Cortex of kidney (tissue), 1 donor: ENCODE results near the gene DUSP7.

Experiments used
- DNase-seq: peaks from one replicate; lab custom pipeline; 2025; lab: John Stamatoyannopoulos, UW

Gene DUSP7

GRCh38 chr3:52086976-52087663, 30.7 kb upstream of the DUSP7 start:
- no peak for DNase-seq

- no peak for DNase-seq
Observed at GRCh38 chr3:52086461-52086860, 30.1 kb upstream of the DUSP7 start.

GRCh38 chr3:52085681-52086282, 29.4 kb upstream of the DUSP7 start:
- DNase-seq = no peak

- no peak for DNase-seq
Observed at GRCh38 chr3:52084954-52085680, 28.7 kb upstream of the DUSP7 start.

GRCh38 chr3:52084216-52084945, 28.0 kb upstream of the DUSP7 start:
- no peak for DNase-seq

- DNase-seq = no peak
Observed at GRCh38 chr3:52083556-52084087, 27.3 kb upstream of the DUSP7 start.

- DNase-seq = no peak
Observed at GRCh38 chr3:52082951-52083350, 26.6 kb upstream of the DUSP7 start.

GRCh38 chr3:52080830-52081719, 24.7 kb upstream of the DUSP7 start:
- DNase-seq = no peak

GRCh38 chr3:52079958-52080357, 23.6 kb upstream of the DUSP7 start:
- DNase-seq = no peak

- no peak for DNase-seq
Observed at GRCh38 chr3:52078781-52079560, 22.6 kb upstream of the DUSP7 start.

GRCh38 chr3:52077925-52078324, 21.6 kb upstream of the DUSP7 start:
- DNase-seq = no peak

GRCh38 chr3:52076896-52077780, 20.8 kb upstream of the DUSP7 start:
- DNase-seq = no peak

- DNase-seq = no peak
Observed at GRCh38 chr3:52073490-52073889, 17.1 kb upstream of the DUSP7 start.

GRCh38 chr3:52072471-52072870, 16.1 kb upstream of the DUSP7 start:
- no peak for DNase-seq

- DNase-seq = no peak
Observed at GRCh38 chr3:52072020-52072419, 15.6 kb upstream of the DUSP7 start.

- no peak for DNase-seq
Observed at GRCh38 chr3:52070724-52071621, 14.6 kb upstream of the DUSP7 start.

- no peak for DNase-seq
Observed at GRCh38 chr3:52069855-52070254, 13.5 kb upstream of the DUSP7 start.

GRCh38 chr3:52069135-52069534, 12.8 kb upstream of the DUSP7 start:
- DNase-seq = no peak
